HepG2 (cell line): ENCODE results near the gene VPS52. TPM values are rescaled to one million over a fixed set of nuclear protein-coding genes. Genes with fewer than 3 reads are reported as not detected.

Experiments used
- CENPT ChIP-seq: sonication (generic); formaldehyde crosslinking; IDR thresholded peaks from 2 replicates; pipeline ENCODE4 v1.8.0; 2022; ENCODE audit warnings: low read depth, mild to moderate bottlenecking, moderate library complexity, missing genetic modification reagents
- HMG20B ChIP-seq: conservative IDR thresholded peaks from 2 replicates; pipeline ENCODE4 v1.6.1; 2016; ENCODE audit warnings: missing genetic modification reagents, missing compliant biosample characterization
- NFATC3 ChIP-seq: sonication (generic); formaldehyde crosslinking; IDR thresholded peaks from 2 replicates; pipeline ENCODE4 v1.5.1; 2020; ENCODE audit warnings: mild to moderate bottlenecking, missing genetic modification reagents
- SOX6 ChIP-seq, 2 experiments: fragments of 450-650 bp in 1 of 2; sonication (generic) in 1 of 2; formaldehyde crosslinking in 1 of 2; IDR thresholded peaks; 2 replicates each; pipeline versions ENCODE4 v1.4.0 to v1.6.1; 2017 to 2020; ENCODE audit warnings: antibody characterized with exemption in 1 of 2, mild to moderate bottlenecking in 1 of 2, missing genetic modification reagents in 1 of 2
- ZNF343 ChIP-seq: sonication (generic); formaldehyde crosslinking; IDR thresholded peaks from 2 replicates; pipeline ENCODE4 v1.4.0; 2020; ENCODE audit warnings: mild to moderate bottlenecking, missing genetic modification reagents
- ZSCAN21 ChIP-seq: sonication (generic); formaldehyde crosslinking; IDR thresholded peaks from 2 replicates; pipeline ENCODE4 v1.8.0; 2022; ENCODE audit warnings: mild to moderate bottlenecking, missing genetic modification reagents, moderate library complexity, borderline replicate concordance
- polyA plus RNA-seq, 8 experiments: library from polyadenylated mRNA; depleted of rRNA in 3 of 8; stranded (reverse) in 7 of 8; unstranded in 1 of 8; fragments of >200 nt; fragmentation: Illumina TruSeq in 4 of 8; extraction: Trizol in 4 of 8; gene quantifications; 2 replicates each; pipeline versions ENCODE4 v1.2.1 to v1.2.3, GENCODE V29; 2011 to 2016; ENCODE audit warnings: low read depth in 4 of 8, missing spikeins in 1 of 8, mixed read lengths in 1 of 8; ENCODE audit not compliant: insufficient read depth in 1 of 8
- total RNA-seq, 5 experiments: library from RNA; depleted of rRNA; stranded (reverse); fragments of >200 nt; fragmentation: Illumina TruSeq; extraction: Trizol; gene quantifications; 2 replicates each; pipeline ENCODE4 v1.2.3, GENCODE V29; 2016; ENCODE audit warnings: low read depth in 1 of 5
- TF ChIP-seq, protein P1 (sequence below): sonication (generic); formaldehyde crosslinking; IDR thresholded peaks from 2 replicates; pipeline ENCODE4 v1.4.0; 2020; ENCODE audit warnings: missing genetic modification reagents, borderline replicate concordance
- TF ChIP-seq, protein P2 (sequence below): sonication (generic); formaldehyde crosslinking; IDR thresholded peaks from 2 replicates; pipeline ENCODE4 v1.4.0; 2020; ENCODE audit warnings: mild to moderate bottlenecking, missing genetic modification reagents
- TF ChIP-seq, protein P3 (sequence below): sonication (generic); formaldehyde crosslinking; IDR thresholded peaks from 2 replicates; pipeline ENCODE4 v1.9.0; 2022; ENCODE audit warnings: missing genetic modification reagents, mild to moderate bottlenecking, borderline replicate concordance
- TF ChIP-seq, protein P4 (sequence below): sonication (generic); formaldehyde crosslinking; IDR thresholded peaks from 2 replicates; pipeline ENCODE4 v1.4.0; 2020; ENCODE audit warnings: missing genetic modification reagents
- TF ChIP-seq, protein P5 (sequence below): sonication (generic); formaldehyde crosslinking; IDR thresholded peaks from 2 replicates; pipeline ENCODE4 v1.4.0; 2020; ENCODE audit warnings: missing genetic modification reagents, borderline replicate concordance

Gene VPS52
- total and polyA plus RNA-seq, 2 of the 13 experiments (the other 11 are each of a cell fraction or from before 2014, with no cell fraction given) = 48.9 to 85.5 TPM

DNA sequence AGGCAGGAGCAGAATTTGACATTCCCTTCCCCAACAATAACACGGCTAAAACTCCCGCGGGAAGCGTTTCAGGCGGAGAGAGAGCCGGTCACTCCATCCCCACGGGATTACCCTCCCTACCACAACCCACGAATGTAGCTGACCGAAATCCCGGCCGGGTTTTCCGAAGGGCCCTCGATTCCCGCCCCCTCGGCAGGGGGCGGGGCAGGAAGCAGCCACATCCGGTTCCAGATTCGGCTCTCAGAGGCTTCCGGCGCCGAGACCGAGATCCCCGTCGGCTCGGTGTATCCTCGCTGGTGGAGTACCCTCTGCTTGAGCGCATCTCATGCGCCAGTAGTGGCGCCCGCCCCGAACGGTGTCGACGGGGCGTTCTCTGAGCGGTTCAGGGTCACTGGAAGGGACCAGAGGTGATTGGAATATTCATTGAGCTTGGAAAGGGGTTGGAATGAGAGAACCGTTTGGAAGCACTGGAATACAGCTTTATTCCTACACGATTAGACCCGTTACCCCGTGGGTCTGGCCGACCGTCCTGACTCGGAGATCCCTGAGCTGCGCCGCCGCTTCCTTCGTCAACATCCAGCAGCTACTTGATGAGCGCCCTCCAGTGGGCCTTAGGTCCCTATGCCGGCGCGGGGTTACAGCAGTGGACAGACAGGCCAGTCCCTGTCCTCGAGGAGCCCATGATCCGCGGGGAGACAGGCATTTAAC lies 27.7 kb upstream of the VPS52 start (continued):
- TF ChIP-seq, protein P1, sequence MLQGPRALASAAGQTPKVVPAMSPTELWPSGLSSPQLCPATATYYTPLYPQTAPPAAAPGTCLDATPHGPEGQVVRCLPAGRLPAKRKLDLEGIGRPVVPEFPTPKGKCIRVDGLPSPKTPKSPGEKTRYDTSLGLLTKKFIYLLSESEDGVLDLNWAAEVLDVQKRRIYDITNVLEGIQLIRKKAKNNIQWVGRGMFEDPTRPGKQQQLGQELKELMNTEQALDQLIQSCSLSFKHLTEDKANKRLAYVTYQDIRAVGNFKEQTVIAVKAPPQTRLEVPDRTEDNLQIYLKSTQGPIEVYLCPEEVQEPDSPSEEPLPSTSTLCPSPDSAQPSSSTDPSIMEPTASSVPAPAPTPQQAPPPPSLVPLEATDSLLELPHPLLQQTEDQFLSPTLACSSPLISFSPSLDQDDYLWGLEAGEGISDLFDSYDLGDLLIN (CRISPR knock-in tag) = peak; percentile 47; the same call in 1 of the 2 replicates
- TF ChIP-seq SOX6 (IDR thresholded peaks at IDR 0.05) = no peak
- peak; percentile 79 for TF ChIP-seq SOX6 (CRISPR knock-in tag; IDR thresholded peaks at IDR 0.05)
- TF ChIP-seq, protein P2, sequence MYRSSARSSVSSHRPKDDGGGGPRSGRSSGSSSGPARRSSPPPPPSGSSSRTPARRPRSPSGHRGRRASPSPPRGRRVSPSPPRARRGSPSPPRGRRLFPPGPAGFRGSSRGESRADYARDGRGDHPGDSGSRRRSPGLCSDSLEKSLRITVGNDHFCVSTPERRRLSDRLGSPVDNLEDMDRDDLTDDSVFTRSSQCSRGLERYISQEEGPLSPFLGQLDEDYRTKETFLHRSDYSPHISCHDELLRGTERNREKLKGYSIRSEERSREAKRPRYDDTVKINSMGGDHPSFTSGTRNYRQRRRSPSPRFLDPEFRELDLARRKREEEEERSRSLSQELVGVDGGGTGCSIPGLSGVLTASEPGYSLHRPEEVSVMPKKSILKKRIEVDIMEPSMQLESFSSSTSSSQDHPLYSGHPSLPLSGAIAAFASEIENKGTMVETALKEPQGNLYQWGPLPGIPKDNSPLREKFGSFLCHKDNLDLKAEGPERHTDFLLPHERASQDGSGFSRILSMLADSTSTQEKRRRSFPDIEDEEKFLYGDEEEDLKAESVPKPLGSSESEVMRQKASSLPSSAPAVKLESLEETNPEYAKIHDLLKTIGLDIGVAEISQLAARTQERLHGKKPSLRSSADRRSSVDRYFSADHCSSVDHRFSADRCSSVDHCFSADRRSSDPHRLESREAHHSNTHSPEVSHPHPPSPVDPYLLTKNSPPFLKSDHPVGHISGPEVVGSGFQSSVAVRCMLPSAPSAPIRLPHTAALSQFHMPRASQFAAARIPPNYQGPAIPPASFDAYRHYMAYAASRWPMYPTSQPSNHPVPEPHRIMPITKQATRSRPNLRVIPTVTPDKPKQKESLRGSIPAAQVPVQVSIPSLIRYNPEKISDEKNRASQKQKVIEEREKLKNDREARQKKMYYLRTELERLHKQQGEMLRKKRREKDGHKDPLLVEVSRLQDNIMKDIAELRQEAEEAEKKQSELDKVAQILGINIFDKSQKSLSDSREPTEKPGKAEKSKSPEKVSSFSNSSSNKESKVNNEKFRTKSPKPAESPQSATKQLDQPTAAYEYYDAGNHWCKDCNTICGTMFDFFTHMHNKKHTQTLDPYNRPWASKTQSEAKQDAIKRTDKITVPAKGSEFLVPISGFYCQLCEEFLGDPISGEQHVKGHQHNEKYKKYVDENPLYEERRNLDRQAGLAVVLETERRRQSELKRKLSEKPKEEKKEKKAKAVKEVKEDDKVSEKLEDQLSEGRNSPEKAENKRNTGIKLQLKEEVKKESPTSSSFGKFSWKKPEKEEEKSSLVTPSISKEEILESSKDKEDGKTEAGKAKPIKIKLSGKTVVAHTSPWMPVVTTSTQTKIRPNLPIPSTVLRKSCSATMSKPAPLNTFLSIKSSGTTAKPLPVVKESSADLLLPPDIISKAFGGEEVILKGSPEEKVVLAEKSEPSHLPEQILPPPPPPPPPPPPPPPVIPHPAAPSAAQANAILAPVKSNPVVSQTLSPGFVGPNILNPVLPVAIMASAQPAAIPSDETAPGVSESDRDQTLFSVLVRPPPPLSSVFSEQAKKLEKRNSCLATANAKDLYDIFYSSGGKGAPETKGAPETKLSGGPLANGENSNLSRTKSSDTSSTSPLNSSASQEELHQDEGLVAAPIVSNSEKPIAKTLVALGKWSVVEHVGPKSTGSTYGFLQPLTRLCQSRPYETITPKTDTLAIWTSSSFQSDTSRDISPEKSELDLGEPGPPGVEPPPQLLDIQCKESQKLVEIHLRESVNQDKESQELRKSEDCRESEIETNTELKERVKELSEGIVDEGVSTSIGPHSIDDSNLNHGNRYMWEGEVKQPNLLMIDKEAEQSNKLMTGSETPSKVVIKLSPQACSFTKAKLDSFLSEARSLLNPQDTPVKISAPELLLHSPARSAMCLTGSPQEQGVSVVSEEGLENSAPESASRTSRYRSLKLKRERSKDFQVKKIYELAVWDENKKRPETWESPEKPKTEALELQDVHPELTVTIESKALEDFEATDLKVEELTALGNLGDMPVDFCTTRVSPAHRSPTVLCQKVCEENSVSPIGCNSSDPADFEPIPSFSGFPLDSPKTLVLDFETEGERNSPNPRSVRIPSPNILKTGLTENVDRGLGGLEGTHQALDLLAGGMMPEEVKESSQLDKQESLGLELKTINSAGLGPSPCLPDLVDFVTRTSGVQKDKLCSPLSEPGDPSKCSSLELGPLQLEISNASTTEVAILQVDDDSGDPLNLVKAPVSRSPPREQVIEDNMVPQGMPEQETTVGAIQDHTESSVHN = peak; percentile 63
- no peak; the same call in 1 of the 2 replicates for TF ChIP-seq NFATC3 (CRISPR knock-in tag)
- no peak for TF ChIP-seq HMG20B
- peak; percentile 89 for TF ChIP-seq ZNF343 (CRISPR knock-in tag)
- TF ChIP-seq, protein P3, sequence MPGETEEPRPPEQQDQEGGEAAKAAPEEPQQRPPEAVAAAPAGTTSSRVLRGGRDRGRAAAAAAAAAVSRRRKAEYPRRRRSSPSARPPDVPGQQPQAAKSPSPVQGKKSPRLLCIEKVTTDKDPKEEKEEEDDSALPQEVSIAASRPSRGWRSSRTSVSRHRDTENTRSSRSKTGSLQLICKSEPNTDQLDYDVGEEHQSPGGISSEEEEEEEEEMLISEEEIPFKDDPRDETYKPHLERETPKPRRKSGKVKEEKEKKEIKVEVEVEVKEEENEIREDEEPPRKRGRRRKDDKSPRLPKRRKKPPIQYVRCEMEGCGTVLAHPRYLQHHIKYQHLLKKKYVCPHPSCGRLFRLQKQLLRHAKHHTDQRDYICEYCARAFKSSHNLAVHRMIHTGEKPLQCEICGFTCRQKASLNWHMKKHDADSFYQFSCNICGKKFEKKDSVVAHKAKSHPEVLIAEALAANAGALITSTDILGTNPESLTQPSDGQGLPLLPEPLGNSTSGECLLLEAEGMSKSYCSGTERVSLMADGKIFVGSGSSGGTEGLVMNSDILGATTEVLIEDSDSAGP (CRISPR knock-in tag) = peak; percentile 94; the same call in 1 of the 2 replicates
- TF ChIP-seq CENPT (CRISPR knock-in tag) = no peak; the same call in 1 of the 2 replicates
- TF ChIP-seq, protein P4, sequence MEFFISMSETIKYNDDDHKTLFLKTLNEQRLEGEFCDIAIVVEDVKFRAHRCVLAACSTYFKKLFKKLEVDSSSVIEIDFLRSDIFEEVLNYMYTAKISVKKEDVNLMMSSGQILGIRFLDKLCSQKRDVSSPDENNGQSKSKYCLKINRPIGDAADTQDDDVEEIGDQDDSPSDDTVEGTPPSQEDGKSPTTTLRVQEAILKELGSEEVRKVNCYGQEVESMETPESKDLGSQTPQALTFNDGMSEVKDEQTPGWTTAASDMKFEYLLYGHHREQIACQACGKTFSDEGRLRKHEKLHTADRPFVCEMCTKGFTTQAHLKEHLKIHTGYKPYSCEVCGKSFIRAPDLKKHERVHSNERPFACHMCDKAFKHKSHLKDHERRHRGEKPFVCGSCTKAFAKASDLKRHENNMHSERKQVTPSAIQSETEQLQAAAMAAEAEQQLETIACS (CRISPR knock-in tag) = peak; percentile 40
- TF ChIP-seq, protein P5, sequence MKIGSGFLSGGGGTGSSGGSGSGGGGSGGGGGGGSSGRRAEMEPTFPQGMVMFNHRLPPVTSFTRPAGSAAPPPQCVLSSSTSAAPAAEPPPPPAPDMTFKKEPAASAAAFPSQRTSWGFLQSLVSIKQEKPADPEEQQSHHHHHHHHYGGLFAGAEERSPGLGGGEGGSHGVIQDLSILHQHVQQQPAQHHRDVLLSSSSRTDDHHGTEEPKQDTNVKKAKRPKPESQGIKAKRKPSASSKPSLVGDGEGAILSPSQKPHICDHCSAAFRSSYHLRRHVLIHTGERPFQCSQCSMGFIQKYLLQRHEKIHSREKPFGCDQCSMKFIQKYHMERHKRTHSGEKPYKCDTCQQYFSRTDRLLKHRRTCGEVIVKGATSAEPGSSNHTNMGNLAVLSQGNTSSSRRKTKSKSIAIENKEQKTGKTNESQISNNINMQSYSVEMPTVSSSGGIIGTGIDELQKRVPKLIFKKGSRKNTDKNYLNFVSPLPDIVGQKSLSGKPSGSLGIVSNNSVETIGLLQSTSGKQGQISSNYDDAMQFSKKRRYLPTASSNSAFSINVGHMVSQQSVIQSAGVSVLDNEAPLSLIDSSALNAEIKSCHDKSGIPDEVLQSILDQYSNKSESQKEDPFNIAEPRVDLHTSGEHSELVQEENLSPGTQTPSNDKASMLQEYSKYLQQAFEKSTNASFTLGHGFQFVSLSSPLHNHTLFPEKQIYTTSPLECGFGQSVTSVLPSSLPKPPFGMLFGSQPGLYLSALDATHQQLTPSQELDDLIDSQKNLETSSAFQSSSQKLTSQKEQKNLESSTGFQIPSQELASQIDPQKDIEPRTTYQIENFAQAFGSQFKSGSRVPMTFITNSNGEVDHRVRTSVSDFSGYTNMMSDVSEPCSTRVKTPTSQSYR = peak; percentile 46; the same call in 1 of the 2 replicates
- TF ChIP-seq ZSCAN21 (CRISPR knock-in tag) = peak; percentile 78
